HG03175 (cell line): ENCODE results near the gene UPP2.

Experiments used
- ATAC-seq: cut with Tn5 transposase; IDR thresholded peaks from one replicate; pipeline ENCODE4 v1.9.1; 2021; ENCODE audit warnings: mild to moderate bottlenecking, moderate library complexity; ENCODE audit not compliant: unreplicated experiment

The UPP2 gene

GRCh38 chr2:158135096-158135495 is 33.4 kb downstream of the UPP2 start:
- ATAC-seq = no peak

GRCh38 chr2:158138255-158138654 is 36.6 kb downstream of the UPP2 start:
- no peak for ATAC-seq

- ATAC-seq = no peak
Measured at GRCh38 chr2:158140201-158140600, 38.5 kb downstream of the UPP2 start.

- ATAC-seq = no peak
Measured at GRCh38 chr2:158142165-158142564, 40.5 kb downstream of the UPP2 start.

GRCh38 chr2:158142568-158143332 is 41.1 kb downstream of the UPP2 start:
- peak; percentile 68 for ATAC-seq

- ATAC-seq = no peak
Measured at GRCh38 chr2:158143703-158144360, 42.2 kb downstream of the UPP2 start.

- ATAC-seq = no peak
Measured at GRCh38 chr2:158144914-158145625, 43.4 kb downstream of the UPP2 start.

- ATAC-seq = no peak
Measured at GRCh38 chr2:158153270-158154015, 51.8 kb downstream of the UPP2 start.

- no peak for ATAC-seq
Measured at GRCh38 chr2:158154596-158154995, 52.9 kb downstream of the UPP2 start.

- no peak for ATAC-seq
Measured at GRCh38 chr2:158172719-158173118, 71.0 kb downstream of the UPP2 start.

GRCh38 chr2:158174495-158174894 is 72.8 kb downstream of the UPP2 start:
- no peak for ATAC-seq

GRCh38 chr2:158174956-158175355 is 73.3 kb downstream of the UPP2 start:
- no peak for ATAC-seq

GRCh38 chr2:158178646-158179045 is 77.0 kb downstream of the UPP2 start:
- no peak for ATAC-seq

- no peak for ATAC-seq
Measured at GRCh38 chr2:158179660-158180059, 78.0 kb downstream of the UPP2 start.

- ATAC-seq = no peak
Measured at GRCh38 chr2:158181171-158181570, 79.5 kb downstream of the UPP2 start.

- no peak for ATAC-seq
Measured at GRCh38 chr2:158182676-158183295, 81.1 kb downstream of the UPP2 start.

GRCh38 chr2:158184001-158184400 is 82.3 kb downstream of the UPP2 start:
- no peak for ATAC-seq

- ATAC-seq = no peak
Measured at GRCh38 chr2:158184556-158185343, 83.1 kb downstream of the UPP2 start.
